ENCODE measurements around the gene ZSWIM4. TPM values are rescaled to one million over a fixed set of nuclear protein-coding genes. Genes with fewer than 3 reads are reported as not detected.

ZSWIM4 gene
- total and polyA plus RNA-seq, 10 of the 15 experiments (the other 5 are each of a cell fraction or from before 2014, with no cell fraction given): 0.73 to 11.1 (median 1.8) TPM; not detected in 2

- intact Hi-C loops (cut with micrococcal nuclease; ENCODE audit: unreplicated experiment): no loop called here
- no peak for FAIRE-seq
These were observed 30.3 kb upstream of the ZSWIM4 start for GRCh38 chr19:13764821-13765394.

More at GRCh38 chr19:13764821-13765394, 30.3 kb upstream of the ZSWIM4 start:
- Histone ChIP-seq H3K4me1 (ENCODE audit: control insufficient read depth, insufficient read depth, low read length) (no peaks in the 10 kb centered on the region), H3K4me3 (peak overlapping the region; percentile 83), H3K79me2 (ENCODE audit: control insufficient read depth, insufficient read depth, low read length) (peaks cover 19% of the 10 kb centered on the region), H3K9ac (ENCODE audit: control insufficient read depth, insufficient read depth, low read length) (peak overlapping the region; percentile 71), H3K27me3 (replicated peaks in 1 of 2; ENCODE audit: control insufficient read depth in 2 of 2, insufficient read depth in 2 of 2, low read length in 1 of 2) (no peaks in the 10 kb centered on the region), H3K36me3 (ENCODE audit: control insufficient read depth in 2 of 2, insufficient read depth in 2 of 2, low read length in 1 of 2) (peaks cover 0 to 4% of the 10 kb centered on the region in 2 experiments; a peak in 3 of 4 replicates), H3K9me3 (replicated peaks; ENCODE audit: control insufficient read depth, insufficient read depth, low read length) (no peaks in the 10 kb centered on the region), H3K27ac (ENCODE audit: control insufficient read depth, insufficient read depth) (0 out of 2 replicates have a peak overlapping the region, but pooled peaks have one; percentile 20), H2AFZ (ENCODE audit: control insufficient read depth, low read depth, low read length) (peak overlapping the region; percentile 61), H3K4me2 (ENCODE audit: control insufficient read depth, insufficient read depth) (peak overlapping the region; percentile 94), H4K20me1 (ENCODE audit: control insufficient read depth, insufficient read depth) (no peaks in the 10 kb centered on the region)
- no peak for DNase-seq (ENCODE audit: low read depth, low spot score)
- ChIA-PET SMC1A (ENCODE audit: uncharacterized antibody, unreplicated experiment) (interaction anchor here (2.0 kb wide), 1 partner anchor 10 kb away, joined by 6 read pairs; the partner anchor contains the start of gene C19orf53), POLR2A (interaction anchor here (0.5 to 2.9 kb wide), 4 partner anchors 9 to 83 kb away, joined by 3 to 17 read pairs (median 4); partner anchors contain the start of gene C19orf53), CTCF (interaction anchor here (0.9 to 1.0 kb wide), 3 partner anchors 9 to 318 kb away, joined by 3 to 6 read pairs (median 3); partner anchors contain the start of gene C19orf53), RAD21 (ENCODE audit: unreplicated experiment) (interaction anchor here (1.4 kb wide), 1 partner anchor 9 kb away, joined by 7 read pairs; the partner anchor contains the start of gene C19orf53)
- in situ Hi-C loops (cut with MboI): no loop called here
- TF ChIP-seq BHLHE40 (IDR thresholded peaks at IDR 0.05; ENCODE audit: borderline replicate concordance in 1 of 2, low read depth in 2 of 2, low read length in 1 of 2): peak in 1 of 2 experiments; percentile 15; a peak in 1 of 4 replicates
- TF ChIP-seq PBX3 (IDR thresholded peaks at IDR 0.05; ENCODE audit: insufficient replicate concordance, low read depth, low read length): no peak
- peak; percentile 32; the same call in 1 of the 2 replicates for TF ChIP-seq YY1 (IDR thresholded peaks at IDR 0.05; ENCODE audit: low read depth, low read length)
- peak; percentile 74 for ATAC-seq
- WGBS (ENCODE audit: insufficient coverage, insufficient replicate concordance, low lambda C conversion rate, missing lambda C conversion rate): 2% methylated on average over 39 of the region's 48 CpGs
- BruUV-seq (replicated peaks): no TSS peak

All from GM12878 (cell line).